ENCODE data around the gene MYL6B. TPM values are rescaled to one million over a fixed set of nuclear protein-coding genes. Genes with fewer than 3 reads are reported as not detected.

MYL6B gene
- total RNA-seq = 68.3 and 89.3 TPM in 2 replicates

GRCh38 chr12:56152132-56152755 is at the start of gene MYL6B:
Gene MYL6B (plus strand): TSS chr12:56152587. CDS start chr12:56153919, 1,332 bp downstream.

GRCh38 chr12:56104109-56104814 is 48.1 kb upstream of the MYL6B start, which contains the start of gene PA2G4:
Gene PA2G4 (plus strand): TSS chr12:56104559. CDS start chr12:56104738, 179 bp downstream.

GRCh38 chr12:56116267-56117081 is 35.9 kb upstream of the MYL6B start, which contains the start of gene RPL41:
Gene RPL41 (plus strand): TSS chr12:56116633.

GRCh38 chr12:56117778-56118687 is 34.4 kb upstream of the MYL6B start, which contains the start of gene ZC3H10:
Gene ZC3H10 (plus strand): TSS chr12:56118266. CDS start chr12:56120563, 2,297 bp downstream.

GRCh38 chr12:56127888-56128669 is 24.3 kb upstream of the MYL6B start, which contains the start of gene ESYT1:
Gene ESYT1 (plus strand): TSS chr12:56128267. CDS start chr12:56128320, 53 bp downstream.

GRCh38 chr12:56158029-56158925 is 5.9 kb downstream of the MYL6B start, which contains the start of gene MYL6:
Gene MYL6 (plus strand): TSS chr12:56158359. CDS start chr12:56158402, 43 bp downstream.

GRCh38 chr12:56189099-56189917 is 36.9 kb downstream of the MYL6B start, which contains the start of gene SMARCC2:
Gene SMARCC2 (minus strand): TSS chr12:56189483. CDS start chr12:56189461, 22 bp downstream.

Other genes starting within 250 kb of the MYL6B start
- gene PYM1, start 224.7 kb upstream of the MYL6B start, total RNA-seq = 34.2 and 36.5 TPM in 2 replicates
- 68.6 and 74.2 TPM in 2 replicates for gene DGKA, start 221.4 kb upstream of the MYL6B start, total RNA-seq
- 0.33 and 1.6 TPM in 2 replicates for gene PMEL, start 186.5 kb upstream of the MYL6B start, total RNA-seq
- gene CDK2, start 185.8 kb upstream of the MYL6B start, total RNA-seq = 13.4 and 21.1 TPM in 2 replicates
- 65.5 and 66.2 TPM in 2 replicates for gene RAB5B, start 178.5 kb upstream of the MYL6B start, total RNA-seq
- 17.5 and 19.0 TPM in 2 replicates for gene SUOX, start 155.3 kb upstream of the MYL6B start, total RNA-seq
- gene IKZF4, start 131.5 kb upstream of the MYL6B start, total RNA-seq = 1.2 and 1.7 TPM in 2 replicates
- 136 and 411 TPM in 2 replicates for gene RPS26, start 110.7 kb upstream of the MYL6B start, total RNA-seq
- gene ERBB3, start 72.4 kb upstream of the MYL6B start, total RNA-seq = 0.33 and 2.3 TPM in 2 replicates
- 101 and 138 TPM in 2 replicates for gene PA2G4, start 48.0 kb upstream of the MYL6B start, total RNA-seq
- 1,465 and 2,446 TPM in 2 replicates for gene RPL41, start 36.0 kb upstream of the MYL6B start, total RNA-seq
- gene ZC3H10, start 34.3 kb upstream of the MYL6B start, total RNA-seq = 4.4 and 5.6 TPM in 2 replicates
- gene ESYT1, start 24.3 kb upstream of the MYL6B start, total RNA-seq = 396 and 399 TPM in 2 replicates
- gene MYL6, start 5.8 kb downstream of the MYL6B start, total RNA-seq = 1,139 and 2,051 TPM in 2 replicates
- 42.6 and 58.9 TPM in 2 replicates for gene SMARCC2, start 36.9 kb downstream of the MYL6B start, total RNA-seq
- gene RNF41, start 69.3 kb downstream of the MYL6B start, total RNA-seq = 82.5 and 144 TPM in 2 replicates
- 27.0 and 29.2 TPM in 2 replicates for gene NABP2, start 71.8 kb downstream of the MYL6B start, total RNA-seq
- not detected in 2 replicates for gene SLC39A5, start 77.5 kb downstream of the MYL6B start, total RNA-seq
- 14.0 and 15.9 TPM in 2 replicates for gene ANKRD52, start 105.8 kb downstream of the MYL6B start, total RNA-seq
- gene COQ10A, start 114.4 kb downstream of the MYL6B start, total RNA-seq = 8.6 and 11.9 TPM in 2 replicates
- 99.2 and 103 TPM in 2 replicates for gene CS, start 147.7 kb downstream of the MYL6B start, total RNA-seq
- gene CNPY2, start 163.4 kb downstream of the MYL6B start, total RNA-seq = 47.8 and 76.2 TPM in 2 replicates
- gene PAN2, start 181.4 kb downstream of the MYL6B start, total RNA-seq = 21.5 and 30.3 TPM in 2 replicates
- gene IL23A, start 186.3 kb downstream of the MYL6B start, total RNA-seq = 0.50 and 0.58 TPM in 2 replicates
- 291 and 409 TPM in 2 replicates for gene STAT2, start 207.5 kb downstream of the MYL6B start, total RNA-seq
- gene APOF, start 210.3 kb downstream of the MYL6B start, total RNA-seq = not detected in 2 replicates

All from smooth muscle cell of trachea (primary cell).